Smooth muscle cell (in vitro differentiated cells): ENCODE data around the gene PCSK5. TPM values are rescaled to one million over a fixed set of nuclear protein-coding genes. Genes with fewer than 3 reads are reported as not detected.

Experiments
- DNase-seq: peaks from one replicate; lab custom pipeline; 2025; ENCODE audit not compliant: unreplicated experiment; lab: John Stamatoyannopoulos, UW
- H2AFZ ChIP-seq: fragments of 200-600 bp; sonication (generic); 2 replicates; pipeline ENCODE4 v1.6.0; 2016; ENCODE audit warnings: antibody characterized with exemption, low read depth, mild to moderate bottlenecking
- H3F3A ChIP-seq: fragments of 200-600 bp; sonication (generic); 2 replicates; pipeline ENCODE4 v1.6.0; 2017; ENCODE audit warnings: antibody characterized with exemption, low read depth
- H3K27ac ChIP-seq: fragments of 200-600 bp; sonication (generic); 2 replicates; pipeline ENCODE4 v1.5.1; 2016; ENCODE audit warnings: low read depth, mild to moderate bottlenecking
- H3K27me3 ChIP-seq: fragments of 200-600 bp; sonication (generic); 2 replicates; pipeline ENCODE4 v1.6.1; 2016; ENCODE audit warnings: low read depth, mild to moderate bottlenecking
- H3K36me3 ChIP-seq: fragments of 200-600 bp; sonication (generic); 2 replicates; pipeline ENCODE4 v1.5.1; 2016; ENCODE audit warnings: low read depth
- H3K4me1 ChIP-seq: fragments of 200-600 bp; sonication (generic); 2 replicates; pipeline ENCODE4 v1.5.1; 2016; ENCODE audit warnings: low read depth
- H3K4me2 ChIP-seq: fragments of 200-600 bp; sonication (generic); 2 replicates; pipeline ENCODE4 v1.6.0; 2016; ENCODE audit warnings: mild to moderate bottlenecking
- H3K4me3 ChIP-seq: fragments of 200-600 bp; sonication (generic); 2 replicates; pipeline ENCODE4 v1.5.1; 2016; ENCODE audit warnings: mild to moderate bottlenecking
- H3K79me2 ChIP-seq: fragments of 200-600 bp; sonication (generic); 2 replicates; pipeline ENCODE4 v1.6.0; 2016; ENCODE audit warnings: low read depth, mild to moderate bottlenecking
- H3K9ac ChIP-seq: fragments of 200-600 bp; sonication (generic); 2 replicates; pipeline ENCODE4 v1.6.0; 2016; ENCODE audit warnings: low read depth
- H3K9me3 ChIP-seq: fragments of 200-600 bp; sonication (generic); replicated peaks from 2 replicates; pipeline ENCODE4 v1.5.1; 2016; ENCODE audit warnings: low read depth
- H4K20me1 ChIP-seq: fragments of 200-600 bp; sonication (generic); 2 replicates; pipeline ENCODE4 v1.6.0; 2016; ENCODE audit warnings: low read depth
- WGBS: methylation state at CpG from one replicate; pipeline ENCODE4 v1.1.7; 2016; ENCODE audit warnings: low lambda C conversion rate; 5-methylcytosine and 5-hydroxymethylcytosine counted together
- polyA plus RNA-seq: library from polyadenylated mRNA; unstranded; fragments of >200 nt; fragmentation: Nextera tagmentation; extraction: Ambion mirVana; gene quantifications from 2 replicates; pipeline ENCODE4 v1.2.1, GENCODE V29; 2016
- total RNA-seq: library from RNA; depleted of rRNA; stranded (reverse); fragments of >200 nt; gene quantifications from 2 replicates; pipeline ENCODE4 v1.2.3, GENCODE V29; 2014
- TF ChIP-seq, protein P1 (sequence below): fragments of 200-600 bp; sonication (generic); IDR thresholded peaks from 2 replicates; pipeline ENCODE4 v1.5.1; 2017; ENCODE audit warnings: borderline replicate concordance, mild to moderate bottlenecking, antibody characterized with exemption; ENCODE audit not compliant: insufficient read depth, poor library complexity, severe bottlenecking

The PCSK5 gene
- total and polyA plus RNA-seq, 2 experiments from 2014 or later: 2.3 to 2.8 TPM

- Histone ChIP-seq H3F3A (no peaks in the 10 kb centered on the region), H3K79me2 (no peaks in the 10 kb centered on the region), H3K4me3 (no peak overlapping the region), H2AFZ (no peak overlapping the region), H4K20me1 (no peaks in the 10 kb centered on the region), H3K27me3 (peaks cover 6% of the 10 kb centered on the region), H3K36me3 (no peaks in the 10 kb centered on the region), H3K4me1 (no peaks in the 10 kb centered on the region), H3K27ac (no peak overlapping the region), H3K9ac (no peak overlapping the region), H3K4me2 (no peak overlapping the region), H3K9me3 (no peaks in the 10 kb centered on the region)
- DNase-seq: no peak
- TF ChIP-seq, protein P1, sequence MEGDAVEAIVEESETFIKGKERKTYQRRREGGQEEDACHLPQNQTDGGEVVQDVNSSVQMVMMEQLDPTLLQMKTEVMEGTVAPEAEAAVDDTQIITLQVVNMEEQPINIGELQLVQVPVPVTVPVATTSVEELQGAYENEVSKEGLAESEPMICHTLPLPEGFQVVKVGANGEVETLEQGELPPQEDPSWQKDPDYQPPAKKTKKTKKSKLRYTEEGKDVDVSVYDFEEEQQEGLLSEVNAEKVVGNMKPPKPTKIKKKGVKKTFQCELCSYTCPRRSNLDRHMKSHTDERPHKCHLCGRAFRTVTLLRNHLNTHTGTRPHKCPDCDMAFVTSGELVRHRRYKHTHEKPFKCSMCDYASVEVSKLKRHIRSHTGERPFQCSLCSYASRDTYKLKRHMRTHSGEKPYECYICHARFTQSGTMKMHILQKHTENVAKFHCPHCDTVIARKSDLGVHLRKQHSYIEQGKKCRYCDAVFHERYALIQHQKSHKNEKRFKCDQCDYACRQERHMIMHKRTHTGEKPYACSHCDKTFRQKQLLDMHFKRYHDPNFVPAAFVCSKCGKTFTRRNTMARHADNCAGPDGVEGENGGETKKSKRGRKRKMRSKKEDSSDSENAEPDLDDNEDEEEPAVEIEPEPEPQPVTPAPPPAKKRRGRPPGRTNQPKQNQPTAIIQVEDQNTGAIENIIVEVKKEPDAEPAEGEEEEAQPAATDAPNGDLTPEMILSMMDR: no peak
- 92% methylated on average over 4 of the region's 4 CpGs for WGBS
These were observed 23.5 kb downstream of the PCSK5 start for GRCh38 chr9:75914002-75914401.

DNA sequence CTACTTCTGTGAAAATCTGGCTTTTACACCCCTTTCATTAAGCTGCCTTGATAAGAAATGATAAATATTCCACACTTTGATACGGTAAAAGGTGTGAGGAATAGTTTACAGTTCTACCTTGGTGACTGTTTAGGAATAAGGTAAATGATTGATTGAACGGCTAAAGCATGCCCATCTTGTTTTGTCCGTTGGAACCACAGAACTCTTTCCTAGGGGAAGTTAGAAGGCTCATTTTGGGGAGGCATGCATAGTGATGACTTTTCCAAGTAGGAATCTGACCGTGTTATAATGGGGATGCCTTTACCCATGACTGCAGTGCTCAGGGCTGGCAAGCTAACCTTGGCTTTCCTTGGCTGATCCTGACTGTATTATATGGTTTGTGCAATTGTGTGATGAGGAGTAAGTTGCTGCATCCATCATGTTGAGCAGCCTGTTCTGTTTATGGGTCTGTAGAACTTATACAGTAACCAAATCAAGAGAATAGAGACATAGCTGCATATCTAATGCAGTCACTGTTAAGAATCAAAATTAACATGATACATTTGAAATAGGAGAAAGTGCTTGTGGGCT lies 24.5 kb downstream of the PCSK5 start:
- Histone ChIP-seq H3K27me3 (peaks cover 6% of the 10 kb centered on the region), H3K79me2 (no peaks in the 10 kb centered on the region), H3K9ac (no peak overlapping the region), H2AFZ (no peak overlapping the region), H3K4me1 (no peaks in the 10 kb centered on the region), H3K36me3 (no peaks in the 10 kb centered on the region), H3K27ac (no peak overlapping the region), H3K4me2 (no peak overlapping the region), H3K4me3 (no peak overlapping the region), H3K9me3 (no peaks in the 10 kb centered on the region), H3F3A (no peaks in the 10 kb centered on the region), H4K20me1 (no peaks in the 10 kb centered on the region)
- no peak for DNase-seq
- WGBS: 91% methylated on average over 4 of the region's 4 CpGs
- TF ChIP-seq, protein P1: no peak

DNA sequence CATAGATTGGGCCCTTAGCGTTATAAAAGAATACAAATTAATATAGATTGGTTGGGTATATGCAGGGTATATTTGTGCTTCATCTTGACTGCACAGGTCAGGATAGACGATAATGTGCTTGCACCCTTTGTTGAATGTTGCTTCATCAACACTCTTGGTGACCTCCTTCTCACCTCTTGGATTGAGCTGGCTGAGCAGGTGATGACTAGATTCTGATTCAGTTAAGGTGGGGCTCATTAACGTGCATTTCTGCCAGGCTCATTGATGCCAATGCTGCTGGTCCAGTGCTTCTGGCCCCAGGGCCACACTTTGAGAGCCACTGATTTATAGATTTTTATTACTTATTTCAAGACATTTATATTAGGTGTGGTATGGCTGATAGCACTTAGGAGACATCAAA lies 27.7 kb downstream of the PCSK5 start:
- Histone ChIP-seq H3K9ac (no peak overlapping the region), H3F3A (no peaks in the 10 kb centered on the region), H3K4me2 (no peak overlapping the region), H3K36me3 (no peaks in the 10 kb centered on the region), H2AFZ (no peak overlapping the region), H3K79me2 (no peaks in the 10 kb centered on the region), H3K4me1 (no peaks in the 10 kb centered on the region), H3K4me3 (no peak overlapping the region), H3K9me3 (no peaks in the 10 kb centered on the region), H3K27ac (no peak overlapping the region), H3K27me3 (peaks cover 6% of the 10 kb centered on the region), H4K20me1 (no peaks in the 10 kb centered on the region)
- DNase-seq: no peak
- 92% methylated on average over 3 of the region's 3 CpGs for WGBS
- TF ChIP-seq, protein P1: no peak

DNA sequence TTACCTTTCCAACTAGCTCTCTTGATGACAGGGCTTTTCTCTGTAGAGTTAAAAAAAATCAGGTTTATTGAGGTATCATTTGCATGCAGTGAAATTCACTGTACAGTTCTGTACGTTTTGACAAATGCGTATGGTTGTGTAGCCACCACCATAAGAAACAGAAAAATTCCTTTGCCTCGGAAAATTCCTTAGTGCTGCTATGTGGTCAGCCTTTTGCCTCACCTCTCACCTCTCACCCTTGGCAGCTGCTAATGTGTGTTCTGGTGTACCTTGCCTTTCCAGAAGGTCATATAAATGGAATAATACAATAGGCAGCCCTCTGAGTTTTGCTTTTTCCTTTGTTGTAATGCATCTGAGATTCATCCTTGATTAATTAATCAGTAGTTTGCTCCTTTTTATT lies 28.4 kb downstream of the PCSK5 start:
- Histone ChIP-seq H2AFZ (no peak overlapping the region), H3K9me3 (no peaks in the 10 kb centered on the region), H3K4me1 (no peaks in the 10 kb centered on the region), H4K20me1 (no peaks in the 10 kb centered on the region), H3F3A (no peaks in the 10 kb centered on the region), H3K4me3 (no peak overlapping the region), H3K9ac (no peak overlapping the region), H3K27me3 (peaks cover 6% of the 10 kb centered on the region), H3K27ac (no peak overlapping the region), H3K36me3 (no peaks in the 10 kb centered on the region), H3K4me2 (no peak overlapping the region), H3K79me2 (no peaks in the 10 kb centered on the region)
- WGBS: 89% methylated on average over 3 of the region's 3 CpGs
- DNase-seq: no peak
- TF ChIP-seq, protein P1: no peak
